HG02852 (cell line): ENCODE data around the gene NFATC2.

Source experiments
- ATAC-seq: cut with Tn5 transposase; IDR thresholded peaks from one replicate; pipeline ENCODE4 v1.9.1; 2021; ENCODE audit warnings: mild to moderate bottlenecking, moderate library complexity; ENCODE audit not compliant: unreplicated experiment

The NFATC2 gene

GRCh38 chr20:51418137-51418529 lies 124.4 kb downstream of the NFATC2 start:
- ATAC-seq = no peak

- no peak for ATAC-seq
Measured at GRCh38 chr20:51417250-51418136, 125.0 kb downstream of the NFATC2 start.

DNA sequence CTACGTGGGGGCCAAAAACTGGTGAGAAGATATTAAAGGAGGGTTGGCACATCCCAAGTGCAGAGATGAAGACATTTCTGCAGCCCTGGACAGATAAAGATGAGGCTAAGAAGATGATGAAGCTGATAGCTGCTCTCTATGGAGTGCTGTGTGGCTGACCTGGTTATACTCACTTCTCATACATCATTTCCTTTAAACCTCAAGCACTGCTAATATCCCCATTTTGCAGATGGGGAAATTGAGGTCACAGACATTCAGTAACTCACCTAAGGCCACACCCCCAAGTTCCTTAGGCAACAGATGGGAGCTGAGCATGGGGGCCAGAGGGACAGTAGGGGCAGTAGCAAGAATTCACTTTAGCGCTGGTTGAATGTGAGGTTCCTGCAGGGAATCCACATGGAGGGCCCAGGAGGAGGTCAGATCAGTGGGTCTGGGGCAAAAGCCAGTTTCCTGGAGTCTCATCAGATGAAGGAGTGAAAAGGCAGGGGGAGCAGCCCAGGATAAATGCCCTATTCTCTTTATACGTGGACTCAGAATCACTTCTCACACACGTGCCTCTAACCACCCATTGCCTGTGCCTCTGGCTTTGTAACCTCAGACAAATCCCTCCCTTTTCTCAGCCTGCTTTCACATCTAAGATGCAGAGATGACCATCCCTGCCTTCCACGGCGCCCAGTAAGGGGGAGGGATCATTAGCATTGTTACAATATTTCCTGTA lies 125.8 kb downstream of the NFATC2 start:
- ATAC-seq = no peak

- peak; percentile 47 for ATAC-seq
Measured at GRCh38 chr20:51413857-51414256, 128.7 kb downstream of the NFATC2 start.

DNA sequence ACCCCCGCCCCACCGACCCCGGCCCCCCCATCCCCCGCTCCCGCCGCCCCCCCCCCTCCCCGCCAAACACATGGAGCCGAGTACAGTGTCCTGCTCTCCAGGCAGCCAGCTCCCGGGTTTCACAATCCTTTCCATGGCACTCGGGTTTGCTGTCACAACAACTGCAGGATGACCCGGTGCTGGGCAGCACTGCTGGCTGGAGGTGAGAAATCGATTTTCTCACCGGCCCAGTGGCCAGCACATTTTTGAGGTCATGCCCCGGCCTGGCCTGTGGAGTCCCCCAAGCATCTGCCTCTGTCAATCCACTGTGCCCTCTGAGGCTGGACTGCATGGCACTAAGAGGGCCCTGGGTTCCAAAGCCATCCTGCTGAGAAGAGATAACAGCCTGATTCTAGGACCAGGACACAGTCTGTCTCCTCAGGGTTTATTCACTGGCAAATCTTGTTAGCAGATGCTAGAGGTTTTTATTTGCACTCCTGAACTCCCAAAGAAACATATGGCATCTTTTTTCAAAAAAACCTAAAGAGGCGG lies 129.5 kb downstream of the NFATC2 start:
- no peak for ATAC-seq

DNA sequence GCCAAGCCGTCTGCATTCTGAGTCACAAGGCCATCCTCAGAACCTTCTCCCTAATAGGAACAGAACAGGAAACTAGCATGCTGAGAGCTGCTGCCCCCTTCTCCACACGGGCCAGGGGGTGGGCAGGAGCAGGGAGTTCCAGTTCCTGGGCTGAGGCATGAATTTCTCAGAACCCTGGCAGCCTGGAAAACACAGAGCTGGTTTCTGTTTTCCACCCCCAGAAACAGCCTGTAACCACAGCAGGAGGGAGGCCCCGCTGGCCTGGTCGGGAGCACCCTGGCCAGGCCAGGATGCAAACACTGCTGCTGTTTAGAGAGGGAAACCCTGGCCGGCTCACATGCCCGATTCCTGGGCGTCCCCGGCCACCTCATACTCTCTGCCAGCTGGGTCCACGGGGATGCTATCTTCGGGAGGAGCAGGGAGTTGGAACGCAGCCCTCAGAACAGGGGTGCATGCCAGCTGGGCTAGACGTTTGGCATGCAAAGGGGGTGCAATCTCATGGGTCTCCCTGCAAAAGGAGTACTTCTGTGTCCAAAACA lies 130.1 kb downstream of the NFATC2 start:
- ATAC-seq = no peak

DNA sequence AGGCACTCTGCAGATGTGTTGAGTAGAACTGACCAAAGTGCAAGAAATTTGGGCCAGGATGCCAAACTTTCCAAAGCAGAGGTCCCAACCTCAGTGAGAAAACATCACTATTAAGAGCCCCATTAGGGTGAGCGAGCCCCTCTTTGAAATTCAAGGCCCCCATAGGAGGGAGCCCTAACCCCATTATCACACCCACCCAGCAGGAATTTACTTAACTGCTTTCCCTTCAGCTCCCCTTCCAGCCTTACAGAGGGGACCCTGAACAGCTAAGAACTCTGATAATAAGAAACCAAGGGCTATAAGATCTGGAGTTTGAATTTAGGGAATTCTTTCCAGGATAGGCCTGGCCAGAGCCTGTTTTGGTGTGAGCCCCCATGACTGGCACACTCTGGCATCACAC lies 130.6 kb downstream of the NFATC2 start:
- no peak for ATAC-seq

DNA sequence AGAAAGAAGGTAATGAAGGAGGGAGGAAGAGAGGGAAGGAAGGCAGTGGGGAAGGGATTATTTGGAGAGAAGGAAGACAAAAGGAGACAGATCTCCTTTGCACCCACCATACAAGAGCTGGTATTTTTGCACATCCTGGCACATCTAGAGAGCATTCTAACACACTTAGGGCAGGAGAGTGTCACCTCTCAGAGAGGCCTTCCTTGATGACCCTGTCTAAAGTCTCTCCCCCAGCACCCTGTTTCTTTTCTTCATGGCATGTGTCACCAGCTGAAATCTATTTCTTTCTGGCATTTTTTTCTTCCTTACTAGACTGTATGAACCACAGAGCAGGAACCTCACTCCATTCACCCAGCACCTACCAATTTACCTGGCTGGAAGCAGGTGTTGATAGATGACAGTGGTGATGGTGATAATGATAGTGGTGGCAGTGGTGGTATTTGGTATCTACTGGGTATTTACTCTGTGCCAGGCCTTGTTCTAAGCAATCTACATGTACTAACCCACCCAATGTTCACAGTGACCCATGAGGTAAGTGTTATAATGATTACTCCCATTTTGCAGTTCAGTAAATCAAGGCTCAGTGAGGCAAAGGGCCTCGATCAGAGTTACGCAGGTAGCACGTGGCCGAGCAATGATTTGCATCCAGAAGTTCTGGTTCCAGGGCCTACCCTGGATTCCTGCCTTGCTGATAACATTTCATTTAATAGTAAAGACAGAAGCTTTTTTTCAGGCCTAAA lies 131.8 kb downstream of the NFATC2 start:
- ATAC-seq = no peak

DNA sequence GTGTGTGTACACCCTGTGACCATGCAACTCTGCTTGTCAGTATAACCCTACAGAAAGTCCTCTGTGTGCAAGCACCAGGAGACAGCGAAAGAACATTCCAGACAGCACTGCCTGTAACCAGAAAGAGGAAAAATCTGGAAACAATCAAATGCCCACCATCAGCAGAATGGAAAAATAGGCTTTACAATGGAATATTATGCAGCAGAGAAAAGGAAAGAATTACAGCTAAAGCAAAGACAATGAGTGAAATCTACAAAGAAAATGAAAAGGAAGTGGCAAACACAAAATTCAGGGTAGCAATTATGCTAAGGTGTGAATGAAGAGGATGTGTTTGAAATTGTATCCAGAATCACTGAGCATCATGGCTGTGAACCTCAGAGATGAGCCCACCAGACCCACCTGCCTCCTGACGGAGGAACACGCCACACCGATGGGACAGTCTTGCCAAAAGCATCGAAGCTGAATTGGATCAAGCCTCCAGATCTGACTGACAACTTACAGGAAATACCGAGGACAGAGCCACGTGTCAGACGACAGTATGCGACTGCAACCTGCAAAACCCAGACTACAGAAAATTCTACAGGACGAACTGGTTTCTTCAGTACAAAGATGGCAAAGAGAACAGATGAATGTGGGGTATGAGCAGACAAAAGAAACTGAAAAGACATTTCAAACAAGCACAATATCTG lies 133.2 kb downstream of the NFATC2 start:
- ATAC-seq = no peak

- ATAC-seq = peak; percentile 78
Measured at GRCh38 chr20:51404297-51405060, 138.0 kb downstream of the NFATC2 start.

GRCh38 chr20:51403466-51404220 lies 138.9 kb downstream of the NFATC2 start:
- ATAC-seq = no peak

GRCh38 chr20:51402201-51402600 lies 140.3 kb downstream of the NFATC2 start:
- ATAC-seq = no peak

- ATAC-seq = no peak
Measured at GRCh38 chr20:51401496-51401895, 141.0 kb downstream of the NFATC2 start.

GRCh38 chr20:51400051-51400926 lies 142.2 kb downstream of the NFATC2 start:
- peak; percentile 66 for ATAC-seq

- ATAC-seq = no peak
Measured at GRCh38 chr20:51399006-51399890, 143.3 kb downstream of the NFATC2 start.

DNA sequence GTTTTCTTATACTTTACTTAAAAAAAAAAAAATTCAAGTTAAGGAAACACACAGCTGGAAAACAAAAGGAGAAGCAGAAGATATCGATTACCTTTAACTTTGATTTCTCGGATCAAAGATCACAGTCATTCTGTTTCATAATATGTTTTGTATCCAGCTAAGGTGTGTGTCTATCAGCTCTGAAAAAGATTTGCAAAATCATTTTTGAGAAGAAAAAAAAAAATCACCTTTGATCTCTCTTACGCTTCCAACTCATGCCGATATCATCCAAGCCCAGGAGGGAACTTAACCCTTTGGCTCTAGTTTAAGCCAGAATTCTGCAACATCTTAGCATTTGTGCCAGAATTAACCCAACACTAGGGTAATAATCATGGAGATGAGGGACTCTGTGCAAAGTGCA lies 144.0 kb downstream of the NFATC2 start:
- ATAC-seq = no peak

GRCh38 chr20:51398083-51398482 lies 144.4 kb downstream of the NFATC2 start:
- no peak for ATAC-seq
